ENCODE data around the gene PARP3. TPM values are rescaled to one million over a fixed set of nuclear protein-coding genes. Genes with fewer than 3 reads are reported as not detected.

The PARP3 gene
- total RNA-seq, 1 experiment from 2014 or later, result 31.4 TPM

DNA sequence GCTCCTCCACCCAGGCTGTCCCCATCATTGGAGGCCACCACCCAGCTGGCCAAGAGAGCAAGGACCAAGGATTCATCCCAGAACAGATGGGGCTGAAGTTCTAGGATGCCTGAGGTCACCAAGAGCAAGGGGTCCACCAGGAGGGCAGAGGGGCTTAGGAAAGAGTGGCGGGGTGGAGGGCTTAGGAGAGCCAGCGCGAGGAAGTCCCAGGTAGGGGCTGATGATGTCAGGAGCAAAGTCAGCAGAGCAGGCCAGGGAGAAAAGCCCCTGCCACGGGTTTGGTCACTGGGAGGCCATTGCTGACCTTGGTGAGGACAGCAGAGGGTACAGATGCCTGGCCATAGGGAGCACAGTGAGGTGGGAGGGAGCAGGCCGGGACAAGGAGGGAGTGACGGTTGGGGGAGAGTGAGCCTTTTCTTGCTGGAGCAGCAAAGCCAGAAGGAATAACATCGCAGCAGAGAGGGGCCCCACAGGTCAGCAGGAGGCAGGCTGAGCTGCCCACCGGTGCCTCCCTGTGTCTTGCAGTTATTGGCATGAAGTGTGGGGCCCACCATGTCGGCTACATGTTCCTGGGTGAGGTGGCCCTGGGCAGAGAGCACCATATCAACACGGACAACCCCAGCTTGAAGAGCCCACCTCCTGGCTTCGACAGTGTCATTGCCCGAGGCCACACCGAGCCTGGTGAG is 5.2 kb downstream of the PARP3 start:
- no peak for DNase-seq (ENCODE audit: low read depth)

DNA sequence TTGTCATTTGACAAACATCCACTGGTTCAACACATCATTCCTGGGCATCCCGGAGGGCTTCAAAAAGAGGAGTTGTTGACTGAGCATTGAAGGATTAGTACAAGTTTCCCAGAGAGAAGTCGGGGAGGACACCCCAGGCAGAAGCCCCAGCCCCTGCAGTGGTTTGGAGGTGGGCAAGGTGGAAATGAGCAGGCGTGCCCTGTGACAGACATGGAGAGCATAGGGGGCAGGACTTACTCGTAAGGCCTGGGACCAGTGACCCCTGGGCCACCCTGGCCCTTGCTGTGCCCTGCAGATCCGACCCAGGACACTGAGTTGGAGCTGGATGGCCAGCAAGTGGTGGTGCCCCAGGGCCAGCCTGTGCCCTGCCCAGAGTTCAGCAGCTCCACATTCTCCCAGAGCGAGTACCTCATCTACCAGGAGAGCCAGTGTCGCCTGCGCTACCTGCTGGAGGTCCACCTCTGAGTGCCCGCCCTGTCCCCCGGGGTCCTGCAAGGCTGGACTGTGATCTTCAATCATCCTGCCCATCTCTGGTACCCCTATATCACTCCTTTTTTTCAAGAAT is 5.9 kb downstream of the PARP3 start:
- no peak for DNase-seq (ENCODE audit: low read depth)

DNA sequence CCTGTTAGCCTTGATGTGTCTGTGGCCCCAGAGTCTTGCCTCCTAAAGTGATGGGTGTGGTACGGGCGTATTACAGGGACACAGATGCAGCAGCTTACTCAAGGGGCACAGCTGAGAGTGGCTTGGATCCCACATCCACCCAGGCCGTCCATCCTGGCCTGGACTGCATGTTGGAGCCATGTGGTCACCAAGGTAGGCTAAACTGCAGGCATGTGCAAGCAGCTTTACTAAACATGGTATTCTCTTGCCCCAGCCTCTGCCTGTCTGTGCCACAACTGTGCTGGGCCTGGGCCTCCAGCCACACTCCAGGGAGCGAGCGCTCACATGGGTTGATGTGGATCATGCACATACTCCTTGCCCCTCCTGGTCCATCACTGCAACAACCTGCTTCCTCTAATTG is 7.0 kb downstream of the PARP3 start:
- no peak for DNase-seq (ENCODE audit: low read depth)

DNA sequence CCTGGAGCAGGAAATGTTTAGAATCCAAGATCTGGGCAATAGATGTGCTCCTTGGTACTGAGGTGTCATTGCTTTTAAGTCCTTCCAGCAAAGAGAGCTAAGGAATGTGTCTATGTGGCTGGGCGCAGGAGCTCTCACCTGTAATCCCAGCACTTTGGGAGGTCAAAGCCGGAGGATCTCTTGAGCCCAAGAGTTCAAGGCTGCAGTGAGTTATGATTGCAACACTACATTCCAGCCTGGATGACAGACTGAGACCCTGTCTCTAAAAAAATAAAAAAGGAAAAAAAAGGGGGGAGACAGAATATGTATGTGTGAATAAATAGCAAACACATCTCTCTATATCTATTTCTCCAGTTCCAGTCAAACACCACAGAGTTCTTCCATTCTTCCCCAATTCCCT is 8.7 kb downstream of the PARP3 start:
- DNase-seq (ENCODE audit: low read depth), result no peak

DNA sequence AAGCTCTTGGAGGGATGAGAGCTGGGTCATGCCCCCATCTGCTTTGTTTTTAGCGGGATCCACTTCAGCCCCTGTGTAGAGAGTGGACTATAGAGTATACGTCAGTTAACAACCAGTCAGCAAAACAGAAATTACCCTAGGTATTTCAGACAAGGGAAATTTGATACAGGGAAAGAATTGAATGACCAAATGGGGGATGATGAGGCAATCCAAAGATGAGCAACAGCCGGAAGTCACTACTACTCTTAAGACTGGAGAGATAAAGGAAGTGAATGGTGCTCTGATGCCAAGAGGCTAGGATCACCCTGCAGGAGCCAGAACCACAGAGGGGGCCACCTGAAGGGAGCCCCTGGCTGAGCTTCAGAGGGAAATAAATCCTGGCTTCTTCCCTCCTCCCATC is 11.3 kb downstream of the PARP3 start:
- DNase-seq (ENCODE audit: low read depth), result peak; percentile 89

DNA sequence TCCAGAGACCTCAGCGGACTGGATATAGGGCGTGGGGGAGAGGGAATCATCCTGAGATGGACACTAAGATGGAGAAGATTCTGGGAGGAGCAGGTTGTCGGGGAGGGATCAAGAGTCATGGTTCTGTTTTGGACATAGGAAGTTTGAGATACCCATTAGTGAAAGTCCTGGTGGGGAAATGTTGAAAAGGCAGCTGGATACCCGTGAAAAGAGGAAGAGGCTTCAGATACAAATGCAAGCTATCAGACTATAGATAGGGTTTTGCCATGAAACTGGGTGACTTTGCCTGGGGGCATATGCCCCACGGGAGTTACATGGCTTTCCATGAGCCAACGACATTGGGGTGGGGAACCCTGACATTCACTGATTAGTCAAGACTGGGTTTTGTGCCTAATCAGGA is 11.9 kb downstream of the PARP3 start:
- DNase-seq (ENCODE audit: low read depth), result no peak

DNA sequence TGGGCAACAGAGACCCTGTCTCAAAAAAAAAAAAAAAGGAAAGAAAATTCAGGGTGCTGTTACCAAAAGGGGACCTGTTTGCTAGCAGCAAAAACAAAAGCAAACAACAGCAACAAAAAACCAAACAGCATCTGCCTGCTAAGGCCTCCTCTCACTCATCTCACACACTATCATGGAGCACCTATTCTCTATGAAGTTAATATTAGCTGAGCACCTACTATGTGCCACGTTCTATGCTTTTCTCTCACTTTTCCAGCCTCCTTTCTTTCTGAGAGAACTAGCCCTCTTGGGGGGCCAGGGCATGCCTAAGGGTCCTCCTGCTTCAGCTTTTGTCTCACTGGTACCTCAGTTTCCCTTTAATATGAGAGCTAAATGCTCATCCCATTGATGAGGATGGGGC is 12.6 kb downstream of the PARP3 start:
- no peak for DNase-seq (ENCODE audit: low read depth)

DNA sequence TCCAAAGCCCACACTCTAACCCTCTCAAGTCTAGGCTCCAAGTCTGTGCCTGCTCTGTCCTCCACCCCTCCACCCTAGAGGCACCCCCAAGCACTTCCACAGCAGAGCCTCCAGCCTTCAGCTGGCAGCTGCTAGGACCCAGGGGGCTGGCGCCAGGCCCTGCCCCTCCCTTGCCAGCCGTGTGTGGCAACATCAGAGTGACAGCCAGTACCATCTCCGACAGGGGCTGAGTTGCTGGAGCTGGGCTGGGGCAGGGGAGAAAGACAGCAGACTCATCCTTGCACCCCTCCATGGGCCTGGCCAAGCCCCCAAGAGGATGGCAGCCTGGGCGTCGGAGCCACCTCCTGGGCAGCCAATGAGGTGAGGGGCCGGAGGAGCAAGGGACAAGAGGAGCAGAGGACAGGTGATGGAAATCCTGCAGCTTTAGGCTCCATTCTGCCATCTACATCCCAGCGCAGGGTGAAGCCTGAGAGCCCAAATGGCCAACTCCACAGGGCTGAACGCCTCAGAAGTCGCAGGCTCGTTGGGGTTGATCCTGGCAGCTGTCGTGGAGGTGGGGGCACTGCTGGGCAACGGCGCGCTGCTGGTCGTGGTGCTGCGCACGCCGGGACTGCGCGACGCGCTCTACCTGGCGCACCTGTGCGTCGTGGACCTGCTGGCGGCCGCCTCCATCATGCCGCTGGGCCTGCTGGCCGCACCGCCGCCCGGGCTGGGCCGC is 13.2 kb downstream of the PARP3 start, which contains the start of gene GPR62:
TSS of gene GPR62 (plus strand) at position 207 of the 718 bp plus-strand sequence. CDS start at position 479, 272 bp downstream.
- no peak for DNase-seq (ENCODE audit: low read depth)

DNA sequence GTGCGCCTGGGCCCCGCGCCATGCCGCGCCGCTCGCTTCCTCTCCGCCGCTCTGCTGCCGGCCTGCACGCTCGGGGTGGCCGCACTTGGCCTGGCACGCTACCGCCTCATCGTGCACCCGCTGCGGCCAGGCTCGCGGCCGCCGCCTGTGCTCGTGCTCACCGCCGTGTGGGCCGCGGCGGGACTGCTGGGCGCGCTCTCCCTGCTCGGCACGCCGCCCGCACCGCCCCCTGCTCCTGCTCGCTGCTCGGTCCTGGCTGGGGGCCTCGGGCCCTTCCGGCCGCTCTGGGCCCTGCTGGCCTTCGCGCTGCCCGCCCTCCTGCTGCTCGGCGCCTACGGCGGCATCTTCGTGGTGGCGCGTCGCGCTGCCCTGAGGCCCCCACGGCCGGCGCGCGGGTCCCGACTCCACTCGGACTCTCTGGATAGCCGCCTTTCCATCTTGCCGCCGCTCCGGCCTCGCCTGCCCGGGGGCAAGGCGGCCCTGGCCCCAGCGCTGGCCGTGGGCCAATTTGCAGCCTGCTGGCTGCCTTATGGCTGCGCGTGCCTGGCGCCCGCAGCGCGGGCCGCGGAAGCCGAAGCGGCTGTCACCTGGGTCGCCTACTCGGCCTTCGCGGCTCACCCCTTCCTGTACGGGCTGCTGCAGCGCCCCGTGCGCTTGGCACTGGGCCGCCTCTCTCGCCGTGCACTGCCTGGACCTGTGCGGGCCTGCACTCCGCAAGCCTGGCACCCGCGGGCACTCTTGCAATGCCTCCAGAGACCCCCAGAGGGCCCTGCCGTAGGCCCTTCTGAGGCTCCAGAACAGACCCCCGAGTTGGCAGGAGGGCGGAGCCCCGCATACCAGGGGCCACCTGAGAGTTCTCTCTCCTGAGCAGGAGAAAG is 14.0 kb downstream of the PARP3 start:
- no peak for DNase-seq (ENCODE audit: low read depth)

DNA sequence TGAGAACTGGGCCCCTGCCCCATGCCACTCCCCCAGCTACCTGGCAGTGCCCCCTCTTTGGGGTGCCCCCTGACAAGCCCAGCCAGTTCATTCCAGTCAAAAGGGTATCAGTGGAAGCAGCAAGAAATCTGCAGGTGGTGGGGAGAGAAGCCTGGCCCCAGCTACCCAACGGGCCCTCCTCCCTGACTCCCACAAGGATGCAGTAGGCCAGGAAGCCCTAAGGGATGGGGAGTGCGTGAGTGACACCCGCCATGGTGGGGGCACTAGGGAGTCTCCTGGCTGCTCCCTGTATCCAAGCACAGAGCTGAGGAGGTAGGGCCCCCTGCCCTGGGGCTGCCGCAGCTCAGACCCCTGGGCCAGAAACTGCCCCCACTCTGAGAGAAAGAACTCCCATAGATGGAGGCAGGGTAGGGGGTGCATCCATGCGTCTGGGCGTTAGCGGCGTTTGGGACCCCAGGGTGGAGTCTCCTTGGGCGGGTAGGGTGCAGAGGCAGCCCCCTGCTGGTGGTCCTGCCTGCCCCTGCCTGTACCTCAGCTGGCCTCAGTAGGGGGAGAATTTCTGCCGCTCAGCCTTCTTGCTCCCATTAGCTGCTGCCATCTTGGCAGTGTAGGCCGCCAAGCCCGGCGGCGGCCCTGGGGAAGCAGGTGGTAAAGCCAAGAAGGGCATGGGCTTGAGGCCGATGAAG is 15.5 kb downstream of the PARP3 start:
- DNase-seq (ENCODE audit: low read depth), result no peak

DNA sequence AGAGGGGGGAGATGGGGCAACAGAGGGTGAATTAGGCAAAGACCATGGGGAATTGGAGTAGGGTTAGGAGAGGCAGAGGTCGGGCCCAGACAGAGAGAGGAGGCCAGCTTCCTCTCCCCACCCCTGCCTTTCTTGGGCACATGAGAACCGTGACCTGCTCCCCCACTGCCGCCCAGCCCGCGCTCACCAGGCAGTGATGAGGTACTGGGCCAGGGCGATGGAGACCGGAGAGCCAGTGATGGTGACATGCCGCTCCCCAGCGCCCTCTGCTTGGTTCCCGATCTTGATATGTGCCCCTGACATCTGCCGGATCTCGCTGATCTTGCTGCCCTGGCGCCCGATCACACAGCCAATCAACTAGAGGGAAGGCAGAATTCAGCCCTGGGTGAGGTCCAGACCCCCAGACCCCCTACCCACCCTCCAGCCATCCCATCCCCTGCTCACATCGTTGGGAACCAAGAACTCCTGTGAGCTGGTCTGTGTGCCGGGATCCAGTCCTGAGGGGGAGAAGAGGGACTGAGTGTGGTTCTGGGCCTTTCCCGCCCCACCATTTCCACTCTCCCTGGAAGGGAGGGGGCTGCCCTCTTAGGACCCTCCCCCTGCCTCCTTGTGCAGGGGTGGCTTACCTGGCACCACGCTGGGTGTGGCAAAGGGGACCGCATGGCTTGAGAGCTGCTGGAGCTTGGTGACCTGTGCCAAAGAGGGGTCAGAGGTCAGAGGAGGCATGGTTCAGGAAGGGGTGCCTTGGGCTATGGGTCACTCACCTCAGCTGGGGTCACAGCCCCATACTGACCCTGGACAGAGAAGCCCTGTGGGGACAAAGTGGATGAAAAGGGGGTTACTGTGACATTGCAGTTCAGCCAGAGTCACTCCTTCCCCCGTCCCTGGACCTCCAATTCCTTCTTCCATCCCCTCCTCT is 16.7 kb downstream of the PARP3 start:
- DNase-seq (ENCODE audit: low read depth), result no peak

DNA sequence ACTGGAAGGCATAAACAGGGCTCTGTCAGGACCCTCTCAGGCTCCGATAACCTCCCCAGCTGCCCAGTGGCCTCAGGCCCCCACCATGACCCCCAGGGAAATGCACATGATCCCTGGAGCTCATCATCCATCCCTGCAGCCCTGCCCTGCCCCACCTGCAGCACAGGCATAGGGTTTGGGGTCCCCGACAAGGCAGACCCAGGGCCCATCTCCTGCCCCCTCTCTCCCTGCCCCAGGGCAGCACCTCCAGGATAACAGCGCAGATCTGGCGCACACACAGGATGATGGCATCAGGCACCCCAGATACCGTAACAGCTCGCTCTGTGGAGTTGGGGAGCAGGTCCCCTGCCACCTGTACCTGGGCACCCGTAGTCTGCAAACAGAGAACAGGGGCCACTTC is 17.5 kb downstream of the PARP3 start:
- no peak for DNase-seq (ENCODE audit: low read depth)

DNA sequence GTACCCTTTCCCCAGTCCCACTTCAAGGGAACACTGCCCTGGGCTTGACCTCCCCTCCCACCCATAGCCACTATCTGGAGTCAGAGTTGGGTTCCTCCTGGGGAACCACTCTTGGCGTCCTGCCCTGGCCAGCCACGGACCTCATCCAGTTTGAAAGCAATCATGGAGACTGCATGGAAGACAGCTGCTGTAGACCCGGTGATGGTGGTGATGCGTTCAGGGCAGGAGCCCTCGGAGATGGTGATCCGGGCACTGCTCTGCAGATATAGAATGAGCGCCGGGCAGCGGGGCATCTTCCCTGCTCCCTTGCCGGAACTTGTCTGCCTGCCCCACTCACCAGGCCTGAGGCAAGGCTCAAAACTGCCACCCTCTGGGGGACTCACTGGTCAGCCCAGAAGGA is 18.2 kb downstream of the PARP3 start:
- DNase-seq (ENCODE audit: low read depth), result no peak

DNA sequence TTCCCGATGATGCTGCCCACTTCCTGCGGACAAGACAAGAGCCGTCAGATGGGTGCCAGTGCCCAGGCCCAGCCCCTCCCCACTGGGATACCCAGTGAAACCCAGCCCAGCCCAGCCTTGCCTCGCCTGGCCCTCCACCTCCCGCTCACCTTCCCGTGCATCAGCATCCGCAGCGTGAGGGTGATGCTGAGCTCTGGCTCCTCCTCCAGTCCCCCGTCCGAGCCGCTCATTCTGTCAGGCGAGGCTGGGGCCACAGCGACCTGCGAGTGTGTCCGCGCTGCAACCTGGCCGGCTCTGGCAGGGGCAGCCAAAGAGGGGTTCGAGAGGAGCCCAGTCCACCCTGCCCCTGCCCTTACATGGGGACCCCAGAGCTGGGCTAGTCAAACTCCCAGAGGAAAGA is 18.8 kb downstream of the PARP3 start:
- no peak for DNase-seq (ENCODE audit: low read depth)

DNA sequence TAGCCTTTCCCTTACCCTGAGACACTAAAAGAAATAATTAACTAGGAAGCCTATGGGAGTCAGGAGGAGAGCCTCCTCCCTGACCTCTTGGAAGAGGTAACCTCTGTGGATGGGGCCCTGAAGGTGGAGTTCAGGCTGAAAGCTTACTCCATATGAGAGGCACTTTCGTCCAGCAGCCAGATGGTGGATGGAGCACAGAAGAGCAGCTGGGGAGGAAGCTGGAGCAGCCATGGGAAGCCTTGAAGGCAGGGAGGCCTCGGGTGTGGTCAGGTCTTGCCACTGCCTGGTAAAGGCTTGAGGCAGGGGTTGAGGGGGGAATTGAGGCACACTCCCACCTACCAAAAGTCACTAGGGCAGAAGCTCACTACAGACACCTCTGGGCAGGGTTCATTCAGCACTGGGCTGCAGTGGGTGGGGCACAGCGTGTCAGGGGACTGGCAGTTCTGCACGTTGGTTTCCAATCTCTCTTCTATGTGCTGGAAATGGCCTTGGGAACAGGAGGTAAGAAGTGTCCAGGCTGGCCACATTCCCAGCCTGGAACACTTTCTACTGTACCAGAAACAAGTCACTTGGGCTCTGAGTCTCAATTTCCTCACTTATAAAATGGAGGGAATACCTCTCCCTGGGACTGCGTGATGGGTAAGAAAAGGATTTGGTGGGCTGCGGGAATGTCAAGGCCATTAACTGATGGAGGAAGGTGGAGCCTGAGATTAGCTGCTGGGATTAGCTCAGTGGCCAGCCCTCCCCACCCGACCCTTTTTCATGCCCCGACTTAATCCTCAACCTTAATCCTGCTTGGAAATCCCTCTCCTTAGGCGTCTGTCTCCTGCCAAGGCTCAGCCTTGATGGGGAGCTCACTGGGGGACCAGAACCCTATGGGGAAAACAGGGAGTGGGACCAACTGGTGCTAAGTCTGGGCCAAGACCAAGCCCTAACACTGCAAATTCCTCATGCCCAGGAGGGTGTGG is 19.7 kb downstream of the PARP3 start:
- DNase-seq (ENCODE audit: low read depth), result no peak

DNA sequence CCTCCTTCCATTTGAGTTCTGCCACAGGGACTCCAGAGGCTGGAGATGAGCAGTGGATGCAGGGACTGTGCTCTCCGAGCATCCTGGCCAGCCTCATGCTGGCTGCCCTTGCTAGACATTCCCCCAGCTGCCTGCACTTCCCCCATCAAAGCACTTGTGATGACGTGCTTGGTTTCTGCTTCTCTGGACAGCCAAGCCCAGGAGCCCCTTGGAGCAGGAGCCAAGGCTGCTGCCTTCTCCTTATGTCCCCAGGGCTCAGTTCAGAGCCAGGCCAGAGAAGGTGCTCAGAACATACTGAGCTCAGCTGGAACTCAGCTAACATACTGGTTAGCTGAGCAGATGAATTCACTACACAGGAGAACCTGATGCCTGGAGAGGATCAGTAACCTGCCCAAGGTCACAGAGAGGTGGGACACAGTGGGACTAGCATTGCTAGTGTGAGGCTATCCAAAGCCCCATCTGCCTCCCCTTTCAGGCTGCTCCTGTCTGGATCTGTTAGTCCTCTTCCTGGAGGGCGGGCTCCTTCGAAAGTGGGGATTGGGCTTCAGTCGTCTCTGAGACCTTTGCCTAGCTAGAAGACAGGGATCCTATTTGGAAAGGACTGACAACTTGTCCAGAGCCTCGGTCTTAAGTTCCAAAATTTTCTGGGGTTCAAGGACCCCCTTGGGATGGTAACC is 20.8 kb downstream of the PARP3 start:
- no peak for DNase-seq (ENCODE audit: low read depth)

DNA sequence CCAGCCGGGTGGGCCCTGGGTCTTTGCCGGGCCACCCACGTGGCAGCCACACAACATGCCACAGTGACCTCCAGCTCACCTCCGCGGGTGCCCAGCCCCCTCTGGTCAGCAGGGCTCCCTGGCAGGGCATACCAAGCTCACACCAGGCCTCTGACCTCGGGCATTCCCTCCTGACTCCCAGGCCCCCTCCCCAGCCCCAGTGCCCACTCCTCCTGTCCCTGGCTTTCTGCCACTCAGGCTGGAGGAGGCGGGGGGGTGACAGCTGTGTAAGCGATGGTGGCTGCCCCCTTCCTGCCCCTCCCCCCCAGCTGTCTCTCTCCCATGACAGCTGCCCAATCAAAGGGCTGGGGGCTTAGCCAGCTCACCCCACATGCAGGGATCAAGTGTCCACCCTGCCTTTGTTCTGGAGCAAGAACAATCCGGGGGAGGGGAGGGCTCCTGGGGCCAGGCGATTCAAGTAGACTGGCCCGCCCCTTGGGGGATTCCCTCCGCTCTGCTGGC is 21.8 kb downstream of the PARP3 start:
- DNase-seq (ENCODE audit: low read depth), result no peak

DNA sequence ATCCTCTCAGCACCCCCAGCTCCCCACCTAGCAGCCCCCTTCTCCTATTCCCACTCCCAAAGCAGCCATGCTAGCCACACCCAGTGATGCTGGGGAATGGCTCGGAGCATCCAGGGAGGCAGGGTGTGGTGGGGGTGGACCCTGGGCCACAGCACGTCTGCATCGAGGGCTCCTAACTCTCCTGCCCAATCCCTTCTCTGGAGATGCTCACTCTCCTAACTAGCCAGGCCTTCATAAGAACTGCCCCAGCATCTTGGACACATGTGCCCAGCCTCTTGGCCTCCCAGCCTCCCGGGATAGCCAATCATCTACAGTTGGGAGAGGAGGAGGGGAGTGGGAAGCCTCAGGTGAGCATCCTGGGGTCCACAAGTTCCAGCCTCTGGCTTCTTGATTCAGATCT is 22.4 kb downstream of the PARP3 start:
- no peak for DNase-seq (ENCODE audit: low read depth)
